Measurements from ENCODE around the gene DPP9. TPM values are rescaled to one million over a fixed set of nuclear protein-coding genes. Genes with fewer than 3 reads are reported as not detected.

DPP9 gene
- total RNA-seq, 1 donor from 2014 or later, result 111 TPM

- no peak for TF ChIP-seq CTCF (IDR thresholded peaks at IDR 0.05)
- no peak overlapping the region for H3K27ac Mint-ChIP-seq
- intact Hi-C loops (cut with micrococcal nuclease), result no loop called here
- ATAC-seq (ENCODE audit: low read depth) (no peak), DNase-seq (no peak)
- H3K4me3 Mint-ChIP-seq, result no peak overlapping the region
- POLR2A ChIA-PET, result no interaction called here
- peaks cover 81% of the 10 kb centered on the region for H3K36me3 Mint-ChIP-seq (ENCODE audit: low read depth)
- CTCF ChIA-PET, result no interaction called here
- no peaks in the 10 kb centered on the region for H3K4me1 Mint-ChIP-seq
- H3K9me3 Mint-ChIP-seq, result no peaks in the 10 kb centered on the region
- no peaks in the 10 kb centered on the region for H3K27me3 Mint-ChIP-seq
Observed at GRCh38 chr19:4700693-4700970, 23.0 kb downstream of the DPP9 start.

DNA sequence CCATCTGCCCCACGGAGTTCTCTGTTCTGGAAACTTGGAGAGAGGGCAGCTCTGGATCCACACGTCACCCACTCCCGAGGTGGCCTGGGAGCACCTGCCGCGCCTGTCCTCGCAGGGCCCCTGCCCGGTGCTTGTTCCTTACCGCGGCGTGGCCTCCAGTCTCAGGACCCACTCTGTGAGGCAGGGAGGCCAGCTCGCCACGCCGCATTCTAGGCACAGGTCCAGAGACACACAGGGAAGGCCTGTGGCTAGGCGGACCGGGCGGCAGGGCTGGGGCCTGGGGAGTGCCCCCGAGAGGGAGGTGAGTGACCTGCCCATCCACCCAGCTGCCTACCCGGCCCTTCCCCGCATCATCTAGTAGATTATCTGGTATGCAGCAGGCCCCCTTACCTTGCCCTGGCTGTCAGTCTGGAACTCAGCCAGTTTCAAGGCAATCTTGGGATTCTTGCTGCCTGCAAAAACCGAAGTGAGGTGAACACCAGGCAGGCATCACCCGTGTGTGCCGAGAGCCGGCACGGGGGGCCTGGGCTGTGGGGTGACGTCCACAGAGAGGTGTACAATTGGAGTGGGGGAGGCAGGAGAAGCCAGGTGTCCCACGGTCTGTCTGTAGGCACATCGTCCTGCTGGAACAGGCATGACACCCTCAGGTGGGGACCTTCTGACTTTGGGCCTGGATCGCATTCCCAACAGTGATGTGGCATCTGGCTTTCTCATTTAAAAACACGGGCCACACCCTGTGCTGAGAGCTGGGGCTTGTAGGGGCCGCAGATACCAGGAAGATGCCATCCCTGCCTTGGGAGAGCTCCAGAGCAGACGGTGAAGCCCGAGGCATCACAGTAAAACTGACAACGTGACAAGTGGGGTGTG, 23.6 kb downstream of the DPP9 start:
- Mint-ChIP-seq H3K9me3 (no peaks in the 10 kb centered on the region), H3K27me3 (no peaks in the 10 kb centered on the region), H3K4me1 (no peaks in the 10 kb centered on the region), H3K4me3 (no peak overlapping the region), H3K36me3 (ENCODE audit: low read depth) (peaks cover 82% of the 10 kb centered on the region), H3K27ac (no peak overlapping the region)
- no peak for DNase-seq
- ChIA-PET CTCF (no interaction called here), POLR2A (no interaction called here)
- ATAC-seq (ENCODE audit: low read depth), result no peak
- no peak for TF ChIP-seq CTCF (IDR thresholded peaks at IDR 0.05)
- intact Hi-C loops (cut with micrococcal nuclease), result no loop called here

GRCh38 chr19:4697304-4697703, 26.3 kb downstream of the DPP9 start:
- no peaks in the 10 kb centered on the region for H3K4me1 Mint-ChIP-seq
- ChIA-PET POLR2A (interaction anchor here (0.7 kb wide), 1 partner anchor 170 kb away, joined by 3 read pairs; the partner anchor contains the start of gene PLIN3), CTCF (no interaction called here)
- ATAC-seq (ENCODE audit: low read depth), result no peak
- peaks cover 86% of the 10 kb centered on the region for H3K36me3 Mint-ChIP-seq (ENCODE audit: low read depth)
- H3K9me3 Mint-ChIP-seq, result no peaks in the 10 kb centered on the region
- no peaks in the 10 kb centered on the region for H3K27me3 Mint-ChIP-seq
- intact Hi-C loops (cut with micrococcal nuclease), result no loop called here
- TF ChIP-seq CTCF (IDR thresholded peaks at IDR 0.05), result no peak
- no peak overlapping the region for H3K27ac Mint-ChIP-seq
- DNase-seq, result no peak
- H3K4me3 Mint-ChIP-seq, result no peak overlapping the region

- H3K4me3 Mint-ChIP-seq, result no peak overlapping the region
- no peak for TF ChIP-seq CTCF (IDR thresholded peaks at IDR 0.05)
- H3K27me3 Mint-ChIP-seq, result no peaks in the 10 kb centered on the region
- intact Hi-C loops (cut with micrococcal nuclease), result no loop called here
- DNase-seq (no peak), ATAC-seq (ENCODE audit: low read depth) (no peak)
- H3K27ac Mint-ChIP-seq, result no peak overlapping the region
- no peaks in the 10 kb centered on the region for H3K9me3 Mint-ChIP-seq
- CTCF ChIA-PET, result no interaction called here
- no peaks in the 10 kb centered on the region for H3K4me1 Mint-ChIP-seq
- H3K36me3 Mint-ChIP-seq (ENCODE audit: low read depth), result peaks cover 80% of the 10 kb centered on the region
- POLR2A ChIA-PET, result no interaction called here
Observed at GRCh38 chr19:4695224-4695731, 28.4 kb downstream of the DPP9 start.

DNA sequence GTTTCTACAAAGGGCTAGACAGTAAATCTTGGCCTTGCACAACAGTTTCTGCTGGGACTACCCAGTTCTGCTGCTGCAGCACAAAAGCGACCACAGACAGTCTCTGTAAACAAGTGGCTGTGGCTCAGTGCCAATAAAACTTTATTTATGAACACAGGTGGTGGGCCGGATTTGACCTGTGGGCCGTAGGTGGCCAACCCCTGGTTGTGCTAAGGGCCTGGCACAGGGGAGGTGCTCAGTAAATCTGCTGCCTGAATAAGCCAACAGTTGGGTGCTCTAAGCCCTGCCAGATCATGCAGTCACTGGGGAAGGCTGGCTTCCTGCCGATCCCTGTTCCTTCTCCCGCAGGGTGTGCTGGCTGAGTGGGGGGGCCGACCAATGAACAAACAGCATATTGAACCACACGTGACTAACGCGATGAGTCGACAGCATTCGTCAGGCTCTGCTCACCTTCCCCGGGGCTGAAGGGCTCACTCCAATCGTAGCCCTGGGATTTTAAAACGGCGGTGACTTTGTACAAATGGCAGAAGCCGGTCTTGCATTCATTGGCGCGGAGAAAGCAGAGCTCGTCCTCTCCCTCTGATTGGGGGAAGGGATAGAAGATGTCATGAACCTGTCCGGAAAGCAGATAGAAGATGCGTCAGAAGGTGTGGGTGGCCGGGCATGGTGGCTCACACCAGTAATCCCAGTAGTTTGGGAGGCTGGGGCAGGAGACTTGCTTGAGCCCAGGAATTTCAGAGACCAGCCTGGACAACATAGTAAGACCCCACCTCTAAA, 29.2 kb downstream of the DPP9 start:
- TF ChIP-seq CTCF (IDR thresholded peaks at IDR 0.05), result no peak
- DNase-seq (no peak), ATAC-seq (ENCODE audit: low read depth) (no peak)
- Mint-ChIP-seq H3K4me3 (no peak overlapping the region), H3K27me3 (no peaks in the 10 kb centered on the region), H3K9me3 (no peaks in the 10 kb centered on the region), H3K36me3 (ENCODE audit: low read depth) (peaks cover 79% of the 10 kb centered on the region), H3K4me1 (no peaks in the 10 kb centered on the region), H3K27ac (no peak overlapping the region)
- intact Hi-C loops (cut with micrococcal nuclease), result no loop called here
- CTCF ChIA-PET, result no interaction called here
- POLR2A ChIA-PET, result no interaction called here

Data from activated B cell treated with CpG ODN at 0.5 μM for 24 hours (primary cell).